ELF-1 (cell line): ENCODE data around the gene MRNIP.

Source experiments
- DNase-seq: peaks from one replicate; pipeline ENCODE4 v3.0.0-alpha.2; 2016; ENCODE audit warnings: low read depth, low spot score

Gene MRNIP, protein sequence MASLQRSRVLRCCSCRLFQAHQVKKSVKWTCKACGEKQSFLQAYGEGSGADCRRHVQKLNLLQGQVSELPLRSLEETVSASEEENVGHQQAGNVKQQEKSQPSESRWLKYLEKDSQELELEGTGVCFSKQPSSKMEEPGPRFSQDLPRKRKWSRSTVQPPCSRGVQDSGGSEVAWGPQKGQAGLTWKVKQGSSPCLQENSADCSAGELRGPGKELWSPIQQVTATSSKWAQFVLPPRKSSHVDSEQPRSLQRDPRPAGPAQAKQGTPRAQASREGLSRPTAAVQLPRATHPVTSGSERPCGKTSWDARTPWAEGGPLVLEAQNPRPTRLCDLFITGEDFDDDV

DNA sequence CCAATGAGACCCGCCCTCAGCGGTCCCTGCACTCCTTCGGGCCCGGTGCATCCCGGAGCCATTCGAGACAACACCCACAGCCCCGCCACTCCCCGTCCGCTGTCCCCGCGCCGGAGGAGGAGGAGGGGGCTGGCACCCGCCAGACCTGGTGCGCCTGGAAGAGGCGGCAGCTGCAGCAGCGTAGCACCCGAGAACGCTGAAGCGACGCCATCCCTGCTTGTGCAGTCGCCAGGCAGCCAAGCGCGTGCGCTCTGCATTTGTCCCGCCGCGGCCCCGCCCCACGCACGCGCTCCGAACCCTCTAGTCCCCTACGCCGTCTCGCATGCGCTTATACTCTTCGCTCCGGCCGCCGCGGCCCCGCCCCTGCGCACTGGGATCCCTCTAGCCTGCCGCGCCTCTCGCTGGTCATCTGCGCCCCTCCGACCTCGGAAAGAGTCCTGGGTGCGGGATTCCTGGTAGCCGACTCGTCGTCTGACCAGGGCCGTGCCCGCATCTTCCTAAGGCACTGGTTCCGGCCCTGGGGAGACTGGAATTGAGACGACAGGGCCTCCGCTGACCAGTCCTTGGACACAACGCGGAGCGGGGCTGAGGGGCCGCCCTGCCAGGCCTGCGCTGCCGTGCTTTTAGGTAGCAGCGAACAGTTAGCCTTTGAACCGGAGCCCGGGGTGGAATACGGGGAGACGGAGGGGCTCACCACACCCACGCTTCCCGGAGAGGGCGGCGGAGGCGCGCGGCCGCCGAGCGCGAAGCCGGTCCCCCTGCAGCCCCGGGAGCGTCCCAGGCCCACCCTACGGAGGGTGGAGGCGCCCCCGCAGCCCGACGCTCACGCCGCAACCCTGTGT lies at the start of gene MRNIP:
Gene MRNIP, minus strand, starts transcription at position 232 of the 842 bp plus-strand sequence. Its CDS starts 21 bp downstream, at position 211.
- peak; percentile 96 for DNase-seq

DNA sequence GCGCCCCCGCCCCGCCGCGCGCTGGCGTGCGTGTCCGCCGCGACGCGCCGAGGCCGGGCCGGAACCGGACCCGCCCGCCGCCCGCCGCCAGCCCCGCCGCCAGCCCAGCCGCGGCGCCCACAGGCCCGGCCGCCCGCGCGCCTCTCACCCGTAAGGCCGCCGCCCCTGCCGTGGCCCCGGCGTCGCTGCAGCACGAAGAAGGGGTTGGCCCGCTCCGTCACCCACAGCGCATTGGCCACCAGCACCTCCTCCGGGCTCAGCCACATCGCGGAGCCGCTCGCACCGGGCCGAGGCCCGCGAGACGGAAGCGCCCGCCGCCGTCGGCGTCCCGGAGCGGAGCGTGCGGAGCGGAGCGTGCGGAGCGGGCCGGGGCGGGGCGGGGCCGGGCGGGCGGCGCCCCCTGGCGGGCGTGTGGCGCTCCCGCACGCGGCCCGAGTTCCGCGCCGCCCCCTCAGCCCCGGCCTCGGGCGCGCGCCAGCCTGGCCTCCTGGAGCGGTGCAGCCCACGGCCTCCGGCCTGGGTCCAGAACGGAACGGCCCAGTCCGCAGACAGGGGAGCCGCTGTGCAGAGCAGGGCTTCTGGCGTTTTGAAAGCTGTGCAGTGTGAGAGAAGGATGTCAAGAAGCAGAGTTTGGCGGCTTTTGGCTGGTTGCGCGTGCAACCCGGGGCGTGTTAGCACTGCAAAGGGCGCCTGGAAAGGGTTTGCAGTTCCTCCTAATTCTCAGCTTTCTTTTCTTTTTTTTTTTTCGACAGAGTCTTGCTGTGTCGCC lies 49.1 kb upstream of the MRNIP start, which contains the start of gene TBC1D9B:
Gene TBC1D9B, minus strand, starts transcription at position 342 of the 769 bp plus-strand sequence. Its CDS starts 76 bp downstream, at position 266.
- DNase-seq = peak; percentile 54

DNA sequence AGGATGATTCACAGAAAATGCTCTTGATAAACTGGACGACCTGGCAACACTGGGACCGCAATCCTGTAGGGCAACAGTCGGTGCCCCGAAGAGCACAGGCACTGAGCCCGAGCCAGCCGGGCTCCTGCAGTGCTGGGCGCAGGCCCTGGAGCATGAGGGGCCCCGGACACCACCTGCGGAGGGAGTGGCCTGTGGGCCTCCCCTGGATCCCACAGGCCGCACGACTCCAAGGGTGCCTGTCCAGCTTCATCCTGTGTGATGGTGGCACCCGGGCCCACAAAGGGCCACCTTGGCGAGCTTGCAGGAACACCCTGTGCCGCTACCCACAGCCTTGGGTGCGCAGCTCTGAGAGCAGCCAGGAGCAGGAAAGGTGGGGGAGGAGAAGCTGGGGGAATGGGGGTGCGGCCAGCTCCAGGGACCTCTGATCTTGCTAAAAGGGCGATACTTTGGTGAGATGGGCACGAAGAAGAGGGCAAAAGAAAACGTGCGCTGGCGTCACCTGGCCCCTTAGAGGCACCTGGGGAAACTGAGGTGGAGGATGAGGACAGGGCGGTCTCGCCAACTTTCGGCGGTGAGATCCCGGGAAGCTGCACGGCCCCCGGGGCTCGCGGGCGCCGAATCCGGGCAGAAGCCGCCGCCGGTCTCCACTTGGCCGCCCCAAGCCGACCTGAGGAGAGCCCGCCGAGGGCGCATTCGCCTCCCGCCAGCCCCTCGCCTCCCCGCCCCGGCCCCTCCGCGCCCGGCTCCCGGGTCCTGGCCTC lies 48.4 kb upstream of the MRNIP start:
- DNase-seq = peak; percentile 25

DNA sequence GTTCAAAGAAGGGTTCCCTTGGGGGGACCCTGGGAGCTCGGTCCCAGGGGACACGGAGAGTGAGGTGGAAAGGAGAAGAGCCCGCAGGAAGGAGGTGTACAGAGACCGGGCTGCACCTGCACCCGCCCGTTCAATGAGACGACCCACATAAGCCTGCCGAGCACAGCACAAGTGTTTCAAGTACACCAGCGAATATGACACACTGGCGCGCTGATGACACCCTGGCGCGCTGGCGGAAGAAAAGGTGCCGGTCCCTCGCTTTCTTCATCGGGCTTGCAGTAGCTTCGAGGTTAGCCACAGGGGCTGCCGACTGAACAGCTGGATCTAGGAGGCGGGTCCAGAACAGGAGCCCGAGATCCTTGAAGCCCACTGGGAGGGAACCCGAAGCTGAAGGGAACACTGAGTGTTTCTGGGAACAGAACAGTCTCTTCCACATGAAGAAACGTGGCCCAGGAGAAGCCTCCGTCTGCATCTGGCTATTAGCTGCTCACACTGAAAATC lies 47.7 kb upstream of the MRNIP start:
- no peak for DNase-seq

DNA sequence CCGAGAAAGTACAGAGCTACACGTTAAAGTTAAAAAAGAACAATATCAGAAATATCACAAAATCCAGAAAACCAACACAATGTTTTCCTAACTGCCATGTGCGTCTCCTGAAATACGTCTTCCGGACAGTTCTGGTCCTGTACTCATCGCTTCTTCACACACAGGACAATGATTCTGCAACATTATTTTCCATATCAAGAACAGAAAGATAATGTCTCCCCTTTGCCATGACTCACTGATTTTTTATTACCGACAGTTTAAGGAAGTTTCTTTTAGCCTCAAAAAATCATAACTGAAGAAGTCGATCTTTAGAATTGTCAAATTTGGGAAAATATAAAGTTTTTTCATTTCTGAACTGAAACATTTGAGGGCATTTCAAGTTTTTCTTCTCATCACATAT lies 46.5 kb upstream of the MRNIP start:
- DNase-seq = no peak

DNA sequence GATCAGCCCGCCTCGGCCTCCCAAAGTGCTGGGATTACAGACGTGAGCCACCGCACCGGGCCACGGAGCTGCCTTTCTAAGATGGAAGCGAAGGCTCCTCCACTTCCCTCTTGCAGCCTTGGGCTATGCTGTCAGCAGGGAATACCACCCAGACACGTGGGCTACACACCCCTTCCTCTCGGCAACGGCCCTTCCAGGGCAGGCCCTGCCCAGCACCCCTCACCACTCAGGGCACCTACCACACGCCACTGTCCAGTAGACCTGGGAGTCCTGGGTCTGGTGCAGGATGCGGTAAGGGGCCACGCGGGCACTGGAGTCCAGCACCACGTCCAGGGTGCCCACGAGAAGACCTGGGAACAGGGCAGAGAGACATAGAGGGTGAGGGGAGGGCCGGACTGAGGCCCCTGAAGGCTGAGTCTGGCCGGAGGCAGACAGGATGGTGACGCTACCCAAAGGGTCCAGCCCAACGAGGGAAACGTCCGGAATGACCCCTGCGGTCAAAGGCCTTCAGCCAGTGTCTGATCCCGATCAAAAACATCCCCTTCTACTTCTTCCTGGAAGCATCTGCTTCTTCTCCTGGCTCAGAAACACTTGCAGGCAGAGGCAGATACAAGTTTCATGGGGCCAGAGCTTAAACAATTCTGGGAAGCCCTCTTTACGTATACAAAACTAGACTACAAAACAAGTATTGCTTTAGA lies 46.0 kb upstream of the MRNIP start:
- DNase-seq = no peak

DNA sequence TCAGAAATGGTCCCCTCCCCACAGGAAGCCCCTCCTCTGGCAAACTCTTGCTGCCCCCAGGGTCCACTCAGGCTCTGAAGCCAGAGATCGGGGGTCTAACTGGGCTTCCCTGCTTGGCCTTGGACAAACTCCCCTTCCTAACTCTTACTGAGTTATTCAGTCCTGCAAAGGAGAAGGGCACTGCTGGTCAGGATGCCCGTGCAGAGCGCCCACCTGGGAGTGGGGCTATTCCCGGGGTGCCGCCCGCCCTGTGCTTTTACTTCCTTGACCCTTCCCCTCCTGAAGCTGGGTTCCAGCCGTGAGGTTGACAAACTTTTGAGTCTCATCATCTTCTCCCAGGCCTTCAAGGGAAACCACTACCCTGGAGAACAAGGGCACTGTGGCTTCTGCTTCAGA lies 44.1 kb upstream of the MRNIP start:
- no peak for DNase-seq

DNA sequence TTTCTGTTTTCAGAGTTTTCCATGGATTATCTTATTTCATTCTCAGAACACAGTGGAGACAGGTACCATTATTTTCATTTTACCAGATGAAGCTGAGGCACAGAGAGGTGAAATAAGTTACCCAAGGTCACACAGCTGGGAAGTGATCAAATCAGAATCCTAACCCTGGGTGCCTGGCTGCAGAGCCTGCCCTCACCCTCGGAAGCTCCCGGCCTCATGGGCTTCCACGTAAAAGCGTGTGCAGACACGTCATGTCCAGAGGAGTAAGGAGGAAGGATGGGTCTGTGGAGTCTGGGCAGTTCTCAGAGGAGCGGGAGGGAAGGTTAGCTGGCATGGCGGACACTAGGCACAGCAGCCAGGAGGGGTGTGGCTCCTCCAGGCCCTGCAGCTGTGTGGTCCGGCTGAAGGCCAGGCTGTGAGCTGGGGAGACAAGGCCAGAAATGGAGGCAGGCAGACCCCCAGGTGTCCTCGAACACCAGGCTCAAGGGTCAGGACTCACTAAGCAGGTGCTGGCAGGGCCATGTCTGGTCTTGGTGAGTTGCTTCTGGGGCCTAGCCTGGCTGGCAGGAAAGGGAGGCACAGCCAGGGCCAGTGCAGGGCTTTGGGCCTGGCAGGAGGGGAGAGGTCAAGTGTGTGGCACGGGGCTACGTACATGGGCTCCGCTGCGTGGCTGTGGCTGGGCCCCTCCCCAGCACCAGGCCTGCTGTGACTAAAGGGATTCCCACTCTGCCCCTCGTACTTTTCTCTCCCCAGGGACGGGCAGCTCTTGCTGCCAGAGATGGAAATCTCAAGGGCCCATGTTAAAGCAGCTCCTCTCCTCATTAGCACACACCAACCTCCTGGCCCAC lies 43.5 kb upstream of the MRNIP start:
- no peak for DNase-seq

DNA sequence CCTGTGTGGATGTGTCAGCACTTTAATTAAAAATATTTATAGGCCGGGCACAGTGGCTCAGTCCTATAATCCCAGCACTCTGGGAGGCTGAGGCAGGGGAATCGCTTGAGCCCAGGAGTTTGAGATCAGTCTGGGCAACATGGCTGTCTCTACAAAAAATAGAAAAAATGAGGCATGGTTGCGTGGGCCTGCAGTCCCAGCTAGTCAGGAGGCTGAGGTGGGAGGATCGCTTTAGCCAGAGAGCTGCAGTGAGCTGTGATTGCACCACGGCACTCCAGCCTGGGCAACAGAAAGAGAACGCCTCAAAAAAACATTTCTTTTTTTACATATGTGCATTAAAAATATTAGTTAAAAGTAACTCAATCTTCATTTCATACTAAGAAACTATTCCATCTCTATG lies 42.8 kb upstream of the MRNIP start:
- no peak for DNase-seq

DNA sequence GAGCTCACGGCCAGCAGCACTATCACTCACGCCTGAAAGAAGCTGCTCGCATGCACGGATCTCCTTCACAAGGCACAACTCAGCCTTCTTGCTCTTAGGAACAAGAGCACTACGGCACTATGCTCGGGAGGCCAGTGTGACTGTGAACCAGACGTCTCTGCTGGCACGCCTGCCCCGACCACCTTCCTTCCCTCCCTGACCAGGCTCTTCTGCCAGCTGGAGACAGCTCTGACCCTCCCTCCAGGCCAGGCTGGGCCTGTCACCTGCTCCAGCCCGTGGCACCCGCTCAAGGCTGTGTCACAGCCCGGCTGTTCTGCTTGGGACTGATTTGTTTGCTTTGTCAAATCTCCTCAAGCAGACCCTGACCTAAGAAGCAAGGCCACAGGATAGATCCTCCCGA lies 42.1 kb upstream of the MRNIP start:
- DNase-seq = no peak

DNA sequence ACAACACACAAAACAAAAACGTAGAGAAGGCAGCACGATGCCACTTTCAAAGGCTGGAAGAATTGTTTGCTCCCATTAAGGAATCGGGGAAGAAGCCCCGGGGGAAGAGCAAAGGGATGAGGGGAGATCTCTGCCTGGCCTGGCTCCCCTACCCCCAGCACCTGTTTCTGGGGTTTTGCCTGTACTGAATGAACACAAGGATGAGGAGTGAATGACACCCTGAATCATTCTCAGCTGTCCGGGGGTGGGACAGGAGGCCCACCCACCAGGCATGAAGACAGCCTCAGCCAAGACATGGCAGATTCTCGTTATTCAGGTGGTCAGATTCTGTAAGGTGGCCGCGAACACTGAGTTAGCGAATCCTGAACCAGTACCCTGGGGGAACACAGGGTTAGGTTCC lies 41.6 kb upstream of the MRNIP start:
- DNase-seq = no peak

DNA sequence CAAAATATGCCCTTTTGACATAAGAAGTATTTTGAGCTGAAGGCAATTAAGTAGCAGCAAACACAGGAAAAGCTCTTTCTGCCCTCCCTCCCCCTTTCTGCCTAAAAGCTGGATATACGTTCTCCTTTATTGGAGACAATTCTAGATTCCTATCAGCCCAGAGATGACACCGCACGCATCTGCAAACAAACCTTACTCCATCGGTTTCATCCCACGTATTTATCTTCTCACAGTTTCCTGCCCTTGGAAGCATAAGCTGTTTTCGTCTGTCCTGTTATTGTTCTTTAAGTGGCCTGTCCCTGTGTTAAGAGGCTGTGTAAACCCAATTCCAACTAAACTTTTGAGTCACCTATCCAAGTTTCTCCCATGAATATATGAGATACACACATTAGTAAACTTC lies 37.2 kb upstream of the MRNIP start:
- DNase-seq = no peak

DNA sequence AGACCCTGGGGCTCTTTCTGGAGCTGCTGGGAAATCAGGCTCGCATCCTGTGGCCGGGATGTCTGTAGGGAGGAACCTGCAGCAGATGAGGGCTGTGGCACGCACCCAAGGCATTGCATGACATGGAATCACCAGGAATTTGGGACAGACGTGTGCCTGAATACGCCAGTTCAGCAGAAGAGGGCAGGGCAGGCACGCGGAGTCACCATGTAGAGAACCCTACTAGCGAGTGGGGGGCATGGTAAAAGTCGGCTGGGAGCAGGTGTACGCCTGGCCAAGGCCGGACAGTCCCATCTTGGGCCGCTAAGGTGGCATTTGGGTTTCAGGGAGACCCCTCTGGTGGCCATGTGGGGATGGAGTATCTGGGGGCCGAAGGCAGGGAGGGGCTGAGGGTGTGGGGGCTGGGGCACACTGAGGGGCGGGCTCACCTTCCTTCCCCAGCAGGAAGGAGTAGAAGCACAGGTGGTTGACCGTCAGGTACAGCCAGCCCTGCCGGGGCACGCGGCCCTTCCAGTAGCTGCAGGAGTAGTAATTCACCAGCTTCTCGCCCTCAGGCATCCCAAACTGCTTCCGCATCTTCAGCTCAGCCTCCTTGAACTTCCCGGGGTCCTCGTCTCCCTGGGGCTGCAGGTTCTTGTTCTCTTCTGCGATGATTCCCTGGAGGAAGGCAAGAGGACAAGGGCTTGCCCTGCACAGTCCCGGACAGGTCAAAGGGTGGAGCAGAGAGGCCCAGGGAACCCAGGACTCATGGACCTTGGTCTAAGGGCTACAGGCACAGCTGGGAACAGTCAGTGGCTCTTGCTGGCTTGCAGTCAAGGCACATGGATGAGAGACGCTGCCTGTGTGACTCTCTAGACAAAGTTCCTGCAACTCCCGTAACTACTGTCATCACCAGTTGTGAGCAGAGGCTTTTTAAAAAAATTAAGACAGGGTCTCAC lies 35.6 kb upstream of the MRNIP start:
- no peak for DNase-seq

DNA sequence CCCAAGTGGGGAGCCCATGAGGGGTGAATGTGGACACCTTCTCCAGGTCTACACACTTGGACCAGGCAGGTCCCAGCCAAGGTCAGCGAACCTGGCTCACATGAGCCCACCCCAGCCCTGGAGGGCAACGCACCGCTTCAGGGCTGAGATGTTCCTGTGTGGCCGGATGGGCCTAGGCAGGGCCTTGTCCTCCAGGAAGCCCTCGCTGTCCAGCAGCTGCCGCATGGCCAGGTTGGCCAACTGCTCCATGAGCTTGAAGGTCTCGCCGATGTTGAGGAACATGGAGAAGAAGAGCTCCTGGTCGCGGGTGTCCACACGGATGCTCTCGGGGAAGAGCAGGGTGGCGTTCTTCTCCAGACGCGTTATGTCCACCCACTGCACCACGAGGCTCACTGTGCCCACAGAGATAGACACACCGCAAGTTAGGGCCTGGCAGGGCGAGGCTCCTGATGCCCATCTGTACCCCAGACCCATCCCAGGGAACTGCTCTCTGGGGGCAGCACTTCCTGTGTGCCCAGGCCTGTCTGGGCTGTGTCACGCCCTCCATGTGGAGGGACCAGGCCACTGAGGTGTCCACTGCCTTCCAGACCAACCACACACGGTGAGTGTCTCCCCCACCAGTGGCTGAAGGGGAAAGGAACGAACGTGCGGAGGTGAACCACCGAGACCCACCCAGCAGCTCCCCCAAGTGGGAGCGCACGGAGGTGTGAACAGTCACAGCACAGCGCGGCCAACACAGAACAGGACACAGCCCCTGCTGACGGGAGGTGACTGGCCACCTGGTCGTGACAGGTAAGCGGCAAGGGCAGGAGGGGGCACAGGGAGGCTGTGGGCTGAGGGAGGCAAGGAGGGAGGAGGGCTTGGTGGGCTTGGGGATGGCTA lies 34.7 kb upstream of the MRNIP start:
- DNase-seq = no peak

DNA sequence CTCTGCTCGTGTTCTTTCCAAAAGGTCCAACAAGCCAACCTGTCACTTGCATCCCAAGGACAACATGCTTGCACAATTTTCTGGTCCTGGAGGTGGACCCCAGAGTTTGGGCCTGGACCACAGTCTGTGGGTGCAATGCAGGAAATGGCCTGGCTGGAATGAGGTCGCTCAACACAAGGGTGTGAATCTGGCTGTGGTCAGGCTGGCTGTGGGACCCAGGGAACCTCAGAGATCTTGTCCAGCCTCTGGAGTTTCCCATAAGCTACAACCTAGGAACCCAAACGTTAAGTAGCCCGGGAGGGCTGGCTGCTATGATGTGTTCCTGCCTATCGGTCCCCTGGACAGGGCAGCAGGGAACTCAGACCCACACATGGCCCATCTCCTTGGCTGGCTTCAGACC lies 33.6 kb upstream of the MRNIP start:
- no peak for DNase-seq

DNA sequence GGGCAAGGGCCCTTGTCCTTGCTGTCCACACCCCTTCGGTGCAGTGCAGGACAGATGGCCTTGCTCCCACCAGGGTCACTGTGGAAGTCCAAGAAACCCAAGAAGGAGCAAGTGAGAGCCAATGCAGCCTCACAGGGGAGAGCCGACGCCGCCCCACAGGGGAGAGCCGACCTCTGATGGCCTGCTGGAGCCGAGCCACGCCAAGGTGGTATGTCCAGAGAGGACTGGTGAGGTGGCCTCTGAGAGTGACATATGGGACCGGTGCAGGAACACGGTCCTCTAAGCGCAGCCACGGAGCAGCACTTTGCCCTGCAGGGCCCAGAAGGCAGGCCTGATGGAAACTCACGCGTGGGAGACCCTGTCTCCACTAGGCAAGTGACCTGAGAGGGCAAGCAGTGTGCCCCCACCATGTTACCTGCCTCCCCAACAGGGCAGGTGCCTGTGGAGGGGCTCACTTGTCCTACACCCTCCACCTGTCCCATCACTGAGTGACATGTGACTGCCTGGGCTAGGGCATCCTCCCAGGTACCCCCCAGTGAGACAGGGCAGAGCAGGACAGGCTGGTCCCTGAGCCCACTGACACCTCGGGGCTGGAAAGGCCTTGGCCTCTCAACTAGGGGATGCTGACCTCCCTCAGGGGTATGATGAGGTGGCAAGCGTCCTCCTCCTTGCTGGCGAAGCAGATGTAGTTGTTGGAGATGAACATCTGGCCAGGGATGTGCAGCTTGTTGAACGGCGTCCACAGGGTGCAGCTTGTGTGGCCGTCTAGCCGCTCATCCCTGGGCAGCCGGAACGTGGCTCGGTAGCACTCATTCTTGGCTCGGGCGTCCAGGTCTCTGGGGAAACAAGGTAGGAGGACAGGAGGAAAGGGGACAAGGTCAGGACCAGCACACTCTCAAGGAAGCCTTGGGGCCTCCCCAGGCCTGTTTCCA lies 32.4 kb upstream of the MRNIP start:
- no peak for DNase-seq
